ENCODE results near the gene MEN1.

DNA sequence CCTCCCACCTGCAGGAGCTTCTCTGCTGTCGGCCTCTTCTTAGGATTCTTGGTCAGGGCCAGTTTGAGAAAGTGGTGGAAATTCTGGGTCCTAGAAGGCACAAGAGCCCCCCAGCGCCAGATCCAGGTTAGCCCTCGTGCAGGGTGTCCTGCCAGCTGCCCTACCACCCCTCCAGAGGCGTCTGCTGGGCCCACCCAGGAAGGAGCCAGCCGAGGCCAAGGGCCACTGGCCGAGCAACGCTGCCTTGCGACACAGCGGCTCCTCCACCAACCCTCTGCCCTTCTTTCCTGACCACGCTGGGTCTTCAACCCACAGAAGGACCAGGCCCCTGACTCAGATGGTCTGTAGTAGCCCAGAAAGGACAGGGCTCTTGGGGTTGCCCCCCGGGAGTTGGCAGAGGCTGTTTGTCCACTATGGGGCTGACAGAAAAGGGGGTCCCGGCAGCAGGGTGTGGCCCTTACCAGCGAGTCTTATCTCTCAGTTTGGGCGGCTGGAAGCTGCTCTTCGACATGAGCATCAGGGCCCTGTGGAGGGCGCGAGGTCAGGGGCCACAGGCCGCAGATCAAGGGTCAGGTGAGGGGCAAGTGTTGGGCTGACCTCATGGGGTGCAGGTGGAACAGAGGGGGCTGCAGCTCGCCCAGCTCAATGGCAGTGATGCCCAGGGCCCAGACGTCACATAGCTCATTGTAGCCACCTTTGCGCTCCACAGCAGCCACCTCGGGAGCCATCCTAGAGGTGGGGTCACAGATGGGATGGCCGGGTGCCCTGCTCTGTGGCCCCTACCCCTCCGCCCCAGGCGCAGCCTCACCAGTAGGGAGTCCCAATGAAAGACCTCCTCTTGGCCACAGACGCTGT is 9.8 kb downstream of the MEN1 start:
- TF ChIP-seq, protein P1, sequence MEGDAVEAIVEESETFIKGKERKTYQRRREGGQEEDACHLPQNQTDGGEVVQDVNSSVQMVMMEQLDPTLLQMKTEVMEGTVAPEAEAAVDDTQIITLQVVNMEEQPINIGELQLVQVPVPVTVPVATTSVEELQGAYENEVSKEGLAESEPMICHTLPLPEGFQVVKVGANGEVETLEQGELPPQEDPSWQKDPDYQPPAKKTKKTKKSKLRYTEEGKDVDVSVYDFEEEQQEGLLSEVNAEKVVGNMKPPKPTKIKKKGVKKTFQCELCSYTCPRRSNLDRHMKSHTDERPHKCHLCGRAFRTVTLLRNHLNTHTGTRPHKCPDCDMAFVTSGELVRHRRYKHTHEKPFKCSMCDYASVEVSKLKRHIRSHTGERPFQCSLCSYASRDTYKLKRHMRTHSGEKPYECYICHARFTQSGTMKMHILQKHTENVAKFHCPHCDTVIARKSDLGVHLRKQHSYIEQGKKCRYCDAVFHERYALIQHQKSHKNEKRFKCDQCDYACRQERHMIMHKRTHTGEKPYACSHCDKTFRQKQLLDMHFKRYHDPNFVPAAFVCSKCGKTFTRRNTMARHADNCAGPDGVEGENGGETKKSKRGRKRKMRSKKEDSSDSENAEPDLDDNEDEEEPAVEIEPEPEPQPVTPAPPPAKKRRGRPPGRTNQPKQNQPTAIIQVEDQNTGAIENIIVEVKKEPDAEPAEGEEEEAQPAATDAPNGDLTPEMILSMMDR (conservative IDR thresholded peaks at IDR 0.05 in 1 of 2, IDR thresholded peaks at IDR 0.05 in 1 of 2; ENCODE audit: extremely low read depth in 1 of 2, insufficient read depth in 1 of 2, low read depth in 1 of 2, low read length in 2 of 2) = no peak
- TF ChIP-seq EZH2 (IDR thresholded peaks at IDR 0.05; ENCODE audit: borderline replicate concordance, low read length) = no peak
